ENCODE measurements around the gene MPEG1. TPM values are rescaled to one million over a fixed set of nuclear protein-coding genes. Genes with fewer than 3 reads are reported as not detected.

The MPEG1 gene
- polyA plus RNA-seq, 2 of the 4 experiments (the other 2 are of a cell fraction) = not detected

GRCh38 chr11:59195586-59195985, 17.1 kb downstream of the MPEG1 start:
- H3K4me3 ChIP-seq = no peak overlapping the region
- FAIRE-seq = no peak
- 63% methylated on average over 4 of the region's 4 CpGs for WGBS (ENCODE audit: missing lambda C conversion rate)
- TF ChIP-seq KDM5A (IDR thresholded peaks at IDR 0.05) = no peak
- no peak for TF ChIP-seq ZSCAN20 (CRISPR knock-in tag; IDR thresholded peaks at IDR 0.05)
- TF ChIP-seq REST (IDR thresholded peaks at IDR 0.05) = no peak
- TF ChIP-seq FOSB (CRISPR knock-in tag; IDR thresholded peaks at IDR 0.05) = no peak
- TF ChIP-seq HDAC2 (IDR thresholded peaks at IDR 0.05) = no peak
- TF ChIP-seq ZNF302 (CRISPR knock-in tag; IDR thresholded peaks at IDR 0.05) = no peak
- no peak for TF ChIP-seq CHD2 (IDR thresholded peaks at IDR 0.05; ENCODE audit: low read length, partially characterized antibody)
- TF ChIP-seq RAD21 (conservative IDR thresholded peaks at IDR 0.05 in 1 of 2, IDR thresholded peaks at IDR 0.05 in 1 of 2) = no peak
- no peak for TF ChIP-seq TFCP2L1 (CRISPR knock-in tag; IDR thresholded peaks at IDR 0.05)
- TF ChIP-seq JUNB (IDR thresholded peaks at IDR 0.05) = no peak
- no peak for TF ChIP-seq NPAS2 (CRISPR knock-in tag; IDR thresholded peaks at IDR 0.05; ENCODE audit: borderline replicate concordance)
- no peak for TF ChIP-seq HOXA7 (CRISPR knock-in tag; IDR thresholded peaks at IDR 0.05)
- no peaks in the 10 kb centered on the region for H3K9me3 ChIP-seq
- ChIA-PET POLR2A (no interaction called here), CTCF (interaction anchor here (0.6 to 2.0 kb wide), 2 partner anchors 24 to 616 kb away, joined by 3 to 14 read pairs; partner anchors contain the start of gene DTX4)
- no peak overlapping the region for H3K27ac ChIP-seq
- DNase-seq (ENCODE audit: low read depth in 1 of 2, low spot score in 1 of 2) = no peak
- no peaks in the 10 kb centered on the region for H3K4me1 ChIP-seq
- no peak overlapping the region for H3K4me2 ChIP-seq
- no peak for ATAC-seq

GRCh38 chr11:59193587-59194130, 19.1 kb downstream of the MPEG1 start:
- TF ChIP-seq MYC (IDR thresholded peaks at IDR 0.05; ENCODE audit: borderline replicate concordance, low read length) (no peak), GATA3 (IDR thresholded peaks at IDR 0.05; ENCODE audit: borderline replicate concordance) (no peak), REST (IDR thresholded peaks at IDR 0.05) (no peak), MAZ (IDR thresholded peaks at IDR 0.05; ENCODE audit: borderline replicate concordance, low read depth, low read length) (no peak), E2F6 (IDR thresholded peaks at IDR 0.05; ENCODE audit: borderline replicate concordance, low read depth) (no peak), NPAS2 (CRISPR knock-in tag; IDR thresholded peaks at IDR 0.05; ENCODE audit: borderline replicate concordance) (no peak), JUN (IDR thresholded peaks at IDR 0.05) (no peak), ATOH8 (CRISPR knock-in tag; IDR thresholded peaks at IDR 0.05; ENCODE audit: low read depth) (no peak), JUNB (IDR thresholded peaks at IDR 0.05) (no peak), ZC3H11A (IDR thresholded peaks at IDR 0.05) (no peak)
- FAIRE-seq = no peak
- Histone ChIP-seq H3K27ac (no peak overlapping the region), H3K9me3 (no peaks in the 10 kb centered on the region), H3K4me3 (no peak overlapping the region), H3K4me2 (no peak overlapping the region), H3K4me1 (0 out of 3 replicates have a peak, but pooled peaks cover 3% of the 10 kb centered on the region)
- POLR2A ChIA-PET = no interaction called here
- DNase-seq (ENCODE audit: low read depth in 1 of 2, low spot score in 1 of 2) = no peak
- ATAC-seq = no peak
- WGBS (ENCODE audit: missing lambda C conversion rate) = 76% methylated on average over 10 of the region's 10 CpGs
- CTCF ChIA-PET = interaction anchor here (0.9 to 3.9 kb wide), 6 partner anchors 9 to 35 kb away, joined by 3 to 31 read pairs (median 4); partner anchors contain the start of gene DTX4
